Loucy (cell line): ENCODE measurements around the gene RBM17.

Source experiments
- CTCF ChIP-seq: fragments of 200-600 bp; sonication (generic); conservative IDR thresholded peaks from 2 replicates; pipeline ENCODE4 v1.5.1; 2014; ENCODE audit warnings: mild to moderate bottlenecking, antibody characterized with exemption, low read length
- EZH2phosphoT487 ChIP-seq: fragments of 200-600 bp; IDR thresholded peaks from 2 replicates; pipeline ENCODE4 v1.6.1; 2018; ENCODE audit warnings: antibody characterized with exemption, mild to moderate bottlenecking, moderate library complexity, borderline replicate concordance

- TF ChIP-seq CTCF = no peak
- no peak for TF ChIP-seq EZH2phosphoT487
Measured at GRCh38 chr10:6112893-6113292, 24.1 kb downstream of the RBM17 start.
